ENCODE measurements around the gene TMEM86B. TPM values are rescaled to one million over a fixed set of nuclear protein-coding genes. Genes with fewer than 3 reads are reported as not detected.

TMEM86B gene
- polyA plus RNA-seq, 1 donor from 2014 or later = 2.3 TPM

DNA sequence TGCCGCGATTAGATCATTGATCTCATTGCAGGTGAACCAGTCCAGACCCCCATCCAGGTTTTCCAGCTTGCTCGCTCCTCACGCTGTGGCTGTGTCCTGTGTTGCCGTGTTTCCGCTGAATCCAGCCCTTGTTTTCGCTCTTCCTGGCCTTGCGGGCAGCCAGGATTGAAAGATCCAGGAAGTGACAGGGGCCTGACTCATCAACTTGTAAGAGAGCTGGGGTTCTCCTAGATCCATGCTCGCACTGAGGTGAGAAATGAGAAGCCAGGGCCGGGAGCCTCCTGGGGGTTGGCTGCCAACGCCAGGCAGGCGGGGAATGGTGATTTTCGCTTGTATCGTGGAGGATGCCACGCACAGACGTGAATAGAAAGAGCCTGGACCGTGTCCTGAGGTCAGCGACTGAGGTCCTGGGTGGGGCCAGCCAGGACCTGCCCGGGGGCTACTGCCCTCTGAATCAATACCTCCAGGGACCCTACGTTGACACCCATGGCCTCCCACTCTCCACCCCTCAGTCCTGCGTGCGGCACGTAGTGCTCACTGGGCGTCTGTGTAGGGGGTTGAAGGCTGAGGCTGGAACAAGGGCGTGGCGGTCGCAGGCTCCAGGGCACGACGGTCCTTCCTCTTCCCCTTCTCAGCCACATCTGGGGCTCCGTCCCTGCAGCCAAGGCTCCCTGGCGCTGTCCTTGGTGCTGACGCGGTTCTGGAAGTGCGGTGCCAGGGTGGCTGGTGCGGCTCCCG is 11.9 kb downstream of the TMEM86B start:
- no peaks in the 10 kb centered on the region for H3K27me3 ChIP-seq (ENCODE audit: insufficient read depth, low read depth, low read length)
- H3F3A ChIP-seq (ENCODE audit: insufficient read depth, low read length, poor library complexity, severe bottlenecking) = no peaks in the 10 kb centered on the region
- peak overlapping the region; percentile 92 for H3K27ac ChIP-seq (ENCODE audit: low read length)
- H3K79me2 ChIP-seq (replicated peaks; ENCODE audit: insufficient read depth, low read length) = no peaks in the 10 kb centered on the region
- H3K9ac ChIP-seq (ENCODE audit: low read length) = peak overlapping the region; percentile 94
- H3K9me2 ChIP-seq (ENCODE audit: insufficient read depth, low read length) = no peaks in the 10 kb centered on the region
- no peaks in the 10 kb centered on the region for H4K20me1 ChIP-seq (ENCODE audit: insufficient read depth)
- peak overlapping the region; percentile 97 for H3K4me2 ChIP-seq (ENCODE audit: low read length)
- peak overlapping the region; percentile 98 for H3K4me3 ChIP-seq (ENCODE audit: low read length)
- TF ChIP-seq, protein P1, sequence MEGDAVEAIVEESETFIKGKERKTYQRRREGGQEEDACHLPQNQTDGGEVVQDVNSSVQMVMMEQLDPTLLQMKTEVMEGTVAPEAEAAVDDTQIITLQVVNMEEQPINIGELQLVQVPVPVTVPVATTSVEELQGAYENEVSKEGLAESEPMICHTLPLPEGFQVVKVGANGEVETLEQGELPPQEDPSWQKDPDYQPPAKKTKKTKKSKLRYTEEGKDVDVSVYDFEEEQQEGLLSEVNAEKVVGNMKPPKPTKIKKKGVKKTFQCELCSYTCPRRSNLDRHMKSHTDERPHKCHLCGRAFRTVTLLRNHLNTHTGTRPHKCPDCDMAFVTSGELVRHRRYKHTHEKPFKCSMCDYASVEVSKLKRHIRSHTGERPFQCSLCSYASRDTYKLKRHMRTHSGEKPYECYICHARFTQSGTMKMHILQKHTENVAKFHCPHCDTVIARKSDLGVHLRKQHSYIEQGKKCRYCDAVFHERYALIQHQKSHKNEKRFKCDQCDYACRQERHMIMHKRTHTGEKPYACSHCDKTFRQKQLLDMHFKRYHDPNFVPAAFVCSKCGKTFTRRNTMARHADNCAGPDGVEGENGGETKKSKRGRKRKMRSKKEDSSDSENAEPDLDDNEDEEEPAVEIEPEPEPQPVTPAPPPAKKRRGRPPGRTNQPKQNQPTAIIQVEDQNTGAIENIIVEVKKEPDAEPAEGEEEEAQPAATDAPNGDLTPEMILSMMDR (IDR thresholded peaks at IDR 0.05; ENCODE audit: poor library complexity, severe bottlenecking) = no peak
- TF ChIP-seq EZH2 (IDR thresholded peaks at IDR 0.05; ENCODE audit: borderline replicate concordance, insufficient read depth, low read length, poor library complexity, severe bottlenecking) (no peak), POLR2AphosphoS5 (IDR thresholded peaks at IDR 0.05) (peak; percentile 85), REST (IDR thresholded peaks at IDR 0.05; ENCODE audit: borderline replicate concordance) (peak; percentile 76), MXI1 (conservative IDR thresholded peaks at IDR 0.05; ENCODE audit: poor library complexity, severe bottlenecking) (peak; percentile 79), SMC3 (conservative IDR thresholded peaks at IDR 0.05; ENCODE audit: poor library complexity) (peak; percentile 61), TAF1 (IDR thresholded peaks at IDR 0.05; ENCODE audit: low read depth) (no peak), RAD21 (conservative IDR thresholded peaks at IDR 0.05) (peak; percentile 54), EP300 (conservative IDR thresholded peaks at IDR 0.05; ENCODE audit: poor library complexity, severe bottlenecking) (peak; percentile 80)
- H2AFZ ChIP-seq (ENCODE audit: low read depth, low read length) = peak overlapping the region; percentile 56
- H3K9me3 ChIP-seq (ENCODE audit: low read length) = no peaks in the 10 kb centered on the region
- no peaks in the 10 kb centered on the region for H3K36me3 ChIP-seq (ENCODE audit: insufficient read depth, low read length)

DNA sequence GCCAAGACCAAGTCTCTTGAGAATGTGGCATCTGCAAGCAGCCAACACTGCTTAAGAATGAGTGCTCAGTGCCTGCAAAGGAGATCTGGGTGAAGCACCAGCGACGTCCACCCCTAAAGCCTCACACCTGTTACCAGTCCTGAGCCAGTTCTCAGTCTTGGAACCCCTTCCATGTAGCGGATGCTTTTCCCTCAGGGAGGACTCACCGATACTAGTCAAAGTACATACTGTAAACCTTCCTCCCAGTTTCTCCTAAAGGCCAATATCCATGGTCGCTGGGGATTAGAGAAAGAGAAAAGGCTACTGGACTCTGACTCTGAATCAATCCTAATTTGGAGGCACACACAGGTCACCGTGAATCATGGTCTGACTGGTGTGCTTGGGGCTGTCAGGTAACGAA is 15.0 kb downstream of the TMEM86B start:
- no peak overlapping the region for H2AFZ ChIP-seq (ENCODE audit: low read depth, low read length)
- no peaks in the 10 kb centered on the region for H3K36me3 ChIP-seq (ENCODE audit: insufficient read depth, low read length)
- no peaks in the 10 kb centered on the region for H3K79me2 ChIP-seq (replicated peaks; ENCODE audit: insufficient read depth, low read length)
- no peaks in the 10 kb centered on the region for H3K27me3 ChIP-seq (ENCODE audit: insufficient read depth, low read depth, low read length)
- no peaks in the 10 kb centered on the region for H3K9me3 ChIP-seq (ENCODE audit: low read length)
- H3K9ac ChIP-seq (ENCODE audit: low read length) = no peak overlapping the region
- H3F3A ChIP-seq (ENCODE audit: insufficient read depth, low read length, poor library complexity, severe bottlenecking) = no peaks in the 10 kb centered on the region
- no peak for TF ChIP-seq SMC3 (conservative IDR thresholded peaks at IDR 0.05; ENCODE audit: poor library complexity)
- TF ChIP-seq POLR2AphosphoS5 (IDR thresholded peaks at IDR 0.05) = no peak
- TF ChIP-seq RAD21 (conservative IDR thresholded peaks at IDR 0.05) = no peak
- no peak for TF ChIP-seq EP300 (conservative IDR thresholded peaks at IDR 0.05; ENCODE audit: poor library complexity, severe bottlenecking)
- TF ChIP-seq MXI1 (conservative IDR thresholded peaks at IDR 0.05; ENCODE audit: poor library complexity, severe bottlenecking) = no peak
- TF ChIP-seq REST (IDR thresholded peaks at IDR 0.05; ENCODE audit: borderline replicate concordance) = no peak
- TF ChIP-seq EZH2 (IDR thresholded peaks at IDR 0.05; ENCODE audit: borderline replicate concordance, insufficient read depth, low read length, poor library complexity, severe bottlenecking) = no peak
- TF ChIP-seq, protein P1 (IDR thresholded peaks at IDR 0.05; ENCODE audit: poor library complexity, severe bottlenecking) = no peak
- no peak for TF ChIP-seq TAF1 (IDR thresholded peaks at IDR 0.05; ENCODE audit: low read depth)
- no peaks in the 10 kb centered on the region for H3K9me2 ChIP-seq (ENCODE audit: insufficient read depth, low read length)
- no peaks in the 10 kb centered on the region for H4K20me1 ChIP-seq (ENCODE audit: insufficient read depth)
- no peak overlapping the region for H3K27ac ChIP-seq (ENCODE audit: low read length)
- no peak overlapping the region for H3K4me2 ChIP-seq (ENCODE audit: low read length)
- no peak overlapping the region for H3K4me3 ChIP-seq (ENCODE audit: low read length)

Data from neural cell (in vitro differentiated cells).